HG03280 (cell line): Measurements from ENCODE around the gene IBA57.

Experiments used
- ATAC-seq: cut with Tn5 transposase; IDR thresholded peaks from one replicate; pipeline ENCODE4 v1.9.1; 2021; ENCODE audit warnings: mild to moderate bottlenecking, moderate library complexity; ENCODE audit not compliant: unreplicated experiment

The IBA57 gene

DNA sequence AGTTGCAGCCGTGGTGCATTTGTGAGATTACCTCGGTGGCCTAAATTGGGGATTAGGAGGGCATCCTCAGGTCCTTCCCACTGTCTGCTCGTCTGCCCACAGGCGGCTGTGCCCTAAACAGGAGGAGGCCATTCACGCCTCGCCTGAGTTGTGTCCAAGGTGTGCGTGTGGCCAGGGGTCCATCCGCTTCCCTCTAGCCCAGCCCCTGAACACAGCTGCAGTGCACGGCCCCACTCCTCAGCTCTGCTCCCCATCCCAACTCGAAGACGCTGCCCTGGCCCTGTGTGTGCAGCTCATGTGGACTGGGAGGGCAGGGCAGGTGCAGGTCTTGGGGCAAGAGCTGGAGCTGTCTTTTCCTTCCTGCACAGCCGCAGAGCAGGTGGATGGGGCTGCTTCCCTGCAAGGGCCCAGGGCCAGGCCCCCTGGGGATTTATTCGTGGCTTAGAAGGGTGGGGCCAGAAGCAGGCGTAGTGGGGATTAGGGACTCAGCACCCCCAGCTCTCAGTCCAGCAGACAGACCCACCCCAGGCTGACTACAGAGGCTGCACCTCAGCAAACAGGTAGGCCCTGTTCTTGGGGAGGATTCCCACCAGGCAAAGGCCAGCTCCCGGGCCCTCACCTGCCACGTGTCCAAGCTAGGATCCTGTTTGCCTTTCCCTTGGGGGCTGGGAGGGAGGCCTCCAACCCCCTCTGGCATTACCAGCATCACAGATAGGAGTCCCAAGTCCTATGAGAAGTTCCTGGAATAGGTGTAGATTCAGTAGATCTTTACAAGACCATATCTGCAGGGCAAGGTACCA, 21.2 kb upstream of the IBA57 start:
- ATAC-seq = no peak

DNA sequence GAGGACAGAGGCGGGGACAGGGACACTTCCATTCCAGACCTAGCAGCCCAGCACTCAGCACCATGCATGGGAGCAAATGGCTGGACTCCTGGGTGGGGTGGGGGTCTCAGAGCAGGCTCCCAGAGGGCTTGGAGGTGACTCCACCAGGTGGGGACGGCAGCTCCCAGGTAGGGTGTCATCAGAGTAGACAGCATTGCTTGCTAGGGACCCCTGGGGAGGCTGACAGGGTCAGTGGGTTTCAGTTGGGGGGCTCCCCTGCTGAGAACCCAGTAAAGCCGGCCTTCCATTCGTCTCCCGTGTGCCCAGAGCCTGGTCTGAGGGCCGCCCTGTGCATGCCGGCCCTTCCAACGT, 20.6 kb upstream of the IBA57 start:
- ATAC-seq = no peak

DNA sequence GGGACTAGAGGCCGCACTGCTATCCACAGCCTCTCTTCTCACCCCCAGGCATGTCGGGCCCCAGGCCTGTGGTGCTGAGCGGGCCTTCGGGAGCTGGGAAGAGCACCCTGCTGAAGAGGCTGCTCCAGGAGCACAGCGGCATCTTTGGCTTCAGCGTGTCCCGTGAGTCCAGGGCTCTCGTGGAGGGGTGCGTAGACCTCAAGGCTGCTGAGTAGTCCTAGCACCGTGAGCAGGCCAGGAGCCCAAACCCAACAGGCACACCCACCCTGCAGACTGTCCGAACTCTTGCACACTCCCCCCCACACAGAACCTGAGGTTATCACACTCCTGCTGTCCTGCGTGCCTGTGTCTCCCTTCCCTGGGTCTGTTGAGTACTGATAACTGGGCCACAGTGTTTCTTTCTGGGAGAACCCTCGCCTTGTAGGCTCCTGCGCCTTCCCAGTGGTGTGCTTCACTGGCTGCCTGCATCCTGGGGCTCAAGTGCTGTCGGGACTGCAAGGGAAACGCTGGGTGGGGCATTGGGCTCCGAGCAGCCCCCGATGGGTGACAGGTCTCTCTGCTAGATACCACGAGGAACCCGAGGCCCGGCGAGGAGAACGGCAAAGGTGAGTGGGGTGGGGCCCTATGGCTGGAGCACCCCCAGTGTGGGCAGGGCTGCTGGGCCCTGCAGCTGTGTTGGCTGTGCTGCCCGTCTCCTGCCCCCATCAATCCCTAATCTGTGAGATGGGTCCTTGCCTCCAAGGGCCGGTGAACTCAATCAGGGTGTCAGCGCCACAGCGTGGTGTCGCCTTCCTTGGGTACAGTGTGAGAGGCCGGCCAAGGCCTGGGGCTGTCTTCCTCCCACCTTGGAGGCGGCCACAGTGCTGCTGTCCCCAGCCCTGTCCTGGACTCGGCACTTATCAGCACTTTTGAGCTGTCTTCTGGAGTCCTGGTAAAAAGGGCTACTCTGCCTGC, 19.9 kb upstream of the IBA57 start:
- ATAC-seq = no peak

DNA sequence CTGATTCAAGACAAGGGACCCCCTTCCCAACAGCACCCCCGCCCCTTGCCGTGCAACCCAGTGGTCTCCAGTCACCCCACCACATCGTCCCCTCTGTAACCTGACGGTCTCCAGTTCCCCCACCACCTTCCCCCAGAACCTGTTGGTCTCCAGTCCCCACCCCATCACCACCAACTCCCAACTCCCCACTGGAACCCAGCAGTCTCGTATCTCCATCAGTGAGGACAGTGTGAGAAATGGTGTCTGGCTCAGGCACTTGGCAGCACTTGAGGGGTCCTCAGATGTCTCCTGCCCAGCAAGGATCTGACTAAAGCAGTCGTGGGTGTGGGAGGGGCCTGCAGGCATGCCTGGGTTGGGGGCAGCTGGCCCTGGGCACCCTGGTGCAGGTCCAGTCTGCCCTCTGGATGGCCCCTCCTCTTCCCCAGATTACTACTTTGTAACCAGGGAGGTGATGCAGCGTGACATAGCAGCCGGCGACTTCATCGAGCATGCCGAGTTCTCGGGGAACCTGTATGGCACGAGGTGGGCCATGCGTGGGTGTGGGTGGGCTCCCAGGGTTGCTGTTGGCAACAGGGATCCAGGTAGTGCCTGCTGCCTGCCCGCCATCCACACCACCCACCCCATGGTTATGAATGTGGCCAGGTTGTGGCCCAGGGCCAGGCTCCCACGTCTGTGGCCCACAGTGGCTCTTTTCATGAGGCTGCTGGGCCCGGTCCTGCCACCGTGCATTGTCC, 19.0 kb upstream of the IBA57 start:
- ATAC-seq = no peak

DNA sequence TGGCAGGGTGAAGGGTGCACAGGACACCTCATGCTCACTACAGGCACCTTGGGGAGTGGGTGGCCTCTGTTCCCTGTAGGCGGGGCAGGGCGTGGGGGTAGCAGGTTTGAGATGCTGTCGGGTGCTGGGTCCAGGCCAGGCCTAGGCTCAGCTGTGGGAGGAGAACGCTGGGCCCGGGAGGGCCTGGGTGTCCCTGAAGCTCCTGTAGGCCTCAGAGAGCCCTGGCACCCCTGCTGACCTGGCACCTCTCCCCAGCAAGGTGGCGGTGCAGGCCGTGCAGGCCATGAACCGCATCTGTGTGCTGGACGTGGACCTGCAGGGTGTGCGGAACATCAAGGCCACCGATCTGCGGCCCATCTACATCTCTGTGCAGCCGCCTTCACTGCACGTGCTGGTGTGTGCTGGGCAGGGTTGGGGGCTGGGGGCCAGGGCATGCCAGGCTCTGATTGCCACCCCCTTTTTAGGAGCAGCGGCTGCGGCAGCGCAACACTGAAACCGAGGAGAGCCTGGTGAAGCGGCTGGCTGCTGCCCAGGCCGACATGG, 18.4 kb upstream of the IBA57 start:
- ATAC-seq = no peak

DNA sequence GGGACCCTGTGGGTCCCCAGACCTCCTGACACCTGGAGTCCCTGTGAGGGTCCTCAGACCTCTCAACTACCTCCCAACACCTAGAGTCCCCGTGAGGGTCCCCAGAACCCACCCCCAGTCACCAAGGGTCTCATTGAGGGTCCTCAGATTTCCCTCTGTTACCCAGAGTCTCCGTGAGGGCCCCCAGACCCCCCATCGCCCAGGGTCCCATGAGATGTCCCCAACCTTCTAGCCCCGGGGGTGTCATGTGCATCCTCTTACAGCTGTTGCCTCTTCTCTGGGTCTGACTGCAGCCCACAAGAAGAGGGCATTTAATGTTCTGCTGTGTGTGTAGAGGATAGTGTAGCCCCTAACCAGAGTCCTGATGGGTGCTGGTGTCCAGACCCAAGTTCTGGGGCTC, 17.8 kb upstream of the IBA57 start:
- ATAC-seq = no peak

DNA sequence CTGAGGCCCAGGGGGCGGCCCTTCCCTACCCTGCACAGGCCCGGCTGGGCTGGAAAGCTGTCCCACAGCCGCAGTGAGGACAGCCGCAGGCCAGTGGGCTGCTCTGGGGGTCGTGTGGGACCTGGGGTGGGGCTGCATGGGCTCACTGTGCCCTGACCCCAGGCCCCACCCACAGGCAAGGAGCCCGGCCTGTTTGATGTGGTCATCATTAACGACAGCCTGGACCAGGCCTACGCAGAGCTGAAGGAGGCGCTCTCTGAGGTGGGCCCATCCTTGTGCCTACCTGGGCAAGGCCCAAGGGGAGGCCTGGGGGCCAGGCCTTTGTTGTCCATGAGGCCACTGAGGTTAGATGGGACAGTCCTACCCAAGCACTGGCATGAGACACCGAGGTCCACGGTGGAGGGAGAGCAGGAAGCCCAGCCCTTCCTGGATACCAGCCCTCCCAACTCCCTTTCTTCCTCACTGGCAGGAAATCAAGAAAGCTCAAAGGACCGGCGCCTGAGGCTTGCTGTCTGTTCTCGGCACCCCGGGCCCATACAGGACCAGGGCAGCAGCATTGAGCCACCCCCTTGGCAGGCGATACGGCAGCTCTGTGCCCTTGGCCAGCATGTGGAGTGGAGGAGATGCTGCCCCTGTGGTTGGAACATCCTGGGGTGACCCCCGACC, 17.3 kb upstream of the IBA57 start:
- ATAC-seq = no peak

DNA sequence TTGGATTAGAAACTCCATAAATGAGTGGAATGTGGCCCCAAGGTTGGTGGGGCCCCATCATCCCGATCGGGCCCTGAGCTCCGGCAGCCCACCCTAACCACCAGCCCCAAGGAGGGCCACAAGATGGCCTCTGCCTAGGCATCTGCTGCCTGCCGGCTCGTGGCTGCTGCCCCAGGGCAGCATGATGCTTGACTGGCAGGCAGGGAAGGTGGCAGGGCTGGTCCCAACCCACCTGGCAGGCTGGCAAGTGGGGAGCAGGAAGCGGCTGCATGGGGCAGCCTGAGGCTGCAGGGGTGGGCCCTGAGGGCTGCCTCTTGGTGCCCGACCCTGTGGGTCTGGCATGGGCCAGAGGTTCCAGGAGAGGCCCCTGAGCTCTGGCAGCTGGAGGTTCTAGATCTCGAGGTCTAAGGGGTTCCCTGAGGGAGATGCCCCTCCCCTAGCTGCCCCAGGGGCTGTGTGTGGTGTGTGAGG, 16.6 kb upstream of the IBA57 start:
- no peak for ATAC-seq

DNA sequence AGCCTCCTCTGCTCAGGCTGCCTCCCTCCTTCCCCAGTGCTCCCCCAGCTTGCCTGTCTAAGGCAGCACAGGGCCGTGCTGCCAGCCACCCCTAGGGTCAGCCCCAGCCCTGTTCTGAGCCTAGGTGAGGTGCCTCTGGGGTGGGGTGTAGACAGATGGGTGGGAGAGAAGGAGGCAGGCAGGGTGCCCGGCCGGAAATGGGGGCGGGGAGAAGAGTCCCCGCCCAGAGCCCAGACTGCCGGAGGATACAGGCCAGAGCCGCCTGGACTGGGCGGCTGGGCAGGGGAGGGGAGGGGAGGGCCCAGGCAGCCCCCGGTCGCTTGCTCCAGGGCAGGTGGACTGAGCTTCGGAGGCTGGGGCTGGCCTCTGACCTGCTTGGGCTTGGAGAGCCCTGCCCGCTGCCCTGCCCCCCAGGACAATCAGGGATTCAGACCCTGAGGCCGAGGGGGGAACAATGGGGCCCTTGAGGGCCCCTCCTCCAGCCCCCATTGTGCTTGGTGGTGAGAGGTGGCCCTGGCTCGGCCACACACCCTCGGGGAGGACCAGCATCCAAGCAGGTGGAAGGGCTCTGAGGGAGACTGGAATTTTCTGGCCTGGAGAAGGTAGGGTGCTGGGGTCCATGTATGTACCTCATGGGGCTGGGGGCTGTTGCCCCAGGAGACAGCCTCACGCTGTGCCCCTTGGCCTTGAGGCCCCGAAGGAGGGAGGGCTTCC, 16.0 kb upstream of the IBA57 start, which contains the start of gene GJC2:
Gene GJC2, plus strand, starts transcription at position 525 of the 714 bp plus-strand sequence. CDS start 7,829 bp downstream, outside the sequence.
- ATAC-seq = no peak

DNA sequence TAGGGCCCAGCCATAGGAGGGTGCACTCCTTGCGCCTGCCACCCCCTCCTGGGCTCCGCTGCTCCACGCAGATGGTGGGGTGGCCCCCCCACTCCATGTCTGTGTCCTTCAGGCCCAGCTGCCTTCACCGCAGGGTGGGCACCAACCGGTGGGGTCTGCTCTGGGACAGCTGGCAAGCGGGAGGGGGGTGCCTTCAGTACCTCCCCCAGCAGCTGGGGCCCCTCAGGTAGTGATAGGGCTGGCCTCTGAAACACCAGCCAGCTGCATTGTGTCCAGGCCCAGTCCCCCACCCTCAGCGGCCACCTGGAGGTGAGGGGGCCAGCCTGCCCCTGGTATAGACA, 15.5 kb upstream of the IBA57 start:
- ATAC-seq = no peak

DNA sequence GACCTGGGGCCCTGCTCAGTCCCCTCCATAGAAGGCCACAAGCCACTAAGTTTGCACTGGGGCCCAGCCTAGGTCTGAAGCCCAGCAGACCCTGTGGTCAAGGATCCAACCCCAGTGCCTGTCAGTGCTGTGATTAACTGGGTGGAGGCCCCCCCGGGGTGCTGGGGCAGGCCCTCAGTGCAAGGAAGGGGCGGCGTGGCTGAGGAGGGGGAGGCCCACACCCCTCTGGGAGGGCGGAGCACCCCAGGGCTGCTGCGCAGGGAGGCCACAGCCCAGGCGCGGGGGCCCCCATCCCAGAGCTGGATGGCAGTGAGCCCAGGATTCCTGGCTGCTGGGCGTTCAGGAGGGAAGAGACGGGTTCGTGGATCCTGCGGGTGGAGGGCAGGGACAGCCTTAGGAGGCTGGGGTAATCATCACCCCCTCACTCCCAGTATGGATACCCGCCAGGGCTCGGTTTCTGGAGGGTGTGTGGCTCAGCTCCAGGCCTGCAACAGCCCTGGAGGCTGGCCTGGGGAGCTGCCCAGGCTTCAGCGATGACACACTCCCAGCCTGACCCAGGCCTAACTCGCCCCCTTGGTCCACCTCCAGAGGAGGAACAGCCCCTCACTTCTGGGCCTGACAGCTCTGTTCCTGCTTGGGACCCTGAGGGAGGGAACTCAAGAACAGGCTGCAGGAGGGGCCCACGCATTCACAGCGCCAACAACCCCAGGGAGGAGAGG, 15.0 kb upstream of the IBA57 start:
- ATAC-seq = no peak

DNA sequence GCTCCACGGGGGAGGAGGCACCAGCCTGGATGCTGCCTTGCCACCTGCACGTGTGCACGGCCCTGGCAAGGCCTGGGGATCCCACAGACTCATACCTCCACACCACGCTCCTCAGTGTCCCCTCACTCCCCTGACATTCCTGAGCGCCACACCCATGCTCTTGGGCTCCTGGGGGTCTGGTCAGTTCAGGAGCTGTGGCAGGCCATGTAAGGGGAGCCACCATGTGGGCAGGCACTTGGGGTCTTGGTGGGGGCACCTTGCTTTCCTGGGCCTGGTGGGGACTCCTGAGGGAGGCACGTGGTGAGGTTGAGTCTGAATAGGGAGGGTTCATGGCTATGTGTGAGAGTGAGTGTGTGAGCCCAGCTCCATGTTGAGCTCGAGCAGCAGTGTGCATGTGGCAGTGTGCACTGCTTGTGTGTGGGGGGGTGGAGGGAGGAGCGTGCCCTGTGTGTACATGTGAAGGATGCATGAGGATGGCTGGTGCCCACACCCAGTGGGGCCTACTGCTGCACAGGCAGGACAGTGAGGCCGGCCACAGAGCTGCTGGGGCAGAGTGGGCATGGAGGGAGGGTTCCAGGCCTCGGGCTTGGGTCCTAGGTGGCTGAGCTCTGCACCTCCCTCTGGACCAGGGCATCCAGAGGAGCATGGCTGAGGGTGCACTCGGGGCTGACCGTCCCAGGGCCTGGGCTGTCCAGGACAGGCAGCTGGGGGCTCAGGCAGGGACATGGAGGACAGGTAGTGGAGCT, 14.3 kb upstream of the IBA57 start:
- no peak for ATAC-seq

DNA sequence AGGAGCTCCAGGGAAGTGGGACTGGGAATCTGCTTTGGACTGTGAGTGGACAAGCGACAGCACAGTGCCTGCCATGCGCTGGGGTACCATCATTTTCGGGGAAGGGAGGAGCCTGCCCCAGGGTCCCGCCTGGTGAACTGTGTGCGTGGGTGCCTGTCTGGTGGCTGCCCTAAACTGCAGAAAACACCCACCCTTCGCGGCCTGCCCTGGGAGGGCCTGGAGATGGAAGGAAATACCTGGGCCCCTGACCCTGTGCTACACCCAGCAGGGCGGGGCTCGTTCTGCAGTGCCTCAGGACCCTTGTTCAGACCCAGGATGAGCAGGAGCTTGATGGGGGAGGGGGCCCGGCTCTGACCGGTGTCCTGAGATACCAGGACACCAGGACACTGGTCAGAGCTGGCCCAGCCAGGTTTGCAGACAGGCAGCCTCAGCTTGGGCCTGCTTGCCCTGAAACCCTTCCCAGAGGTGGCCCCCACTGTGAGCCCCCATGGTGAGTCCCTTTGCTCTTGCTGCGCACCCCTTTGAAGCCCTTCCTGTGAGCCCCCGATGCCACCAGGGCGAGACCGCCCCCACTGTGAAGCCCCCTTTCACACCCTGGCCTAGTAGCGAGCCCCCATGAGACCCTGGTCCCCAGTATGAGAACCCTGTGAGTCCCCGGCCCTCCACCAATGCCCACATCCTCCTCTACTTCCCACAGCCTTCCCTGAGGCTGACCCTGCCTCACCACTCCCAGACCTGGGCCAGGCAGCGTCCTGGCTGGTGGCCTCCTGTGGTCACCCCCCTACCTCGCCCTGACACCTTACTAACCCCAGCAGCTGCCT, 13.3 kb upstream of the IBA57 start:
- no peak for ATAC-seq

DNA sequence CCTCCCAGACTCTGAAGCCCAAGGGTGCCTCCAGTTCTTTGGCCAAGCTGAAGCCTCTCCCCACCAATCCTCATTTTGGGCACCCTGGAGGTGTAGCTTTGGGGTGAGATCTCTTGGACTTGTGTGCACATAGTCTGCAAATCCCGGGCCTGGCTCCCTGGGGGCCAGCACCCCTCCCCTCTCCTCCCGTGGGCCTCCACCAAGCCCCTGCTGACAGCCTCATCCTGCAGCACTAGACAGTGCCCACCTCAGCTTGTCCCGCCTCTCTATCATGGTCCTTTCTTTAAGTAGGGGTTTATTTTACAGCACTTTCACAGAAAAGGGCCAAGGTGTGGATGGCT, 12.7 kb upstream of the IBA57 start:
- no peak for ATAC-seq

DNA sequence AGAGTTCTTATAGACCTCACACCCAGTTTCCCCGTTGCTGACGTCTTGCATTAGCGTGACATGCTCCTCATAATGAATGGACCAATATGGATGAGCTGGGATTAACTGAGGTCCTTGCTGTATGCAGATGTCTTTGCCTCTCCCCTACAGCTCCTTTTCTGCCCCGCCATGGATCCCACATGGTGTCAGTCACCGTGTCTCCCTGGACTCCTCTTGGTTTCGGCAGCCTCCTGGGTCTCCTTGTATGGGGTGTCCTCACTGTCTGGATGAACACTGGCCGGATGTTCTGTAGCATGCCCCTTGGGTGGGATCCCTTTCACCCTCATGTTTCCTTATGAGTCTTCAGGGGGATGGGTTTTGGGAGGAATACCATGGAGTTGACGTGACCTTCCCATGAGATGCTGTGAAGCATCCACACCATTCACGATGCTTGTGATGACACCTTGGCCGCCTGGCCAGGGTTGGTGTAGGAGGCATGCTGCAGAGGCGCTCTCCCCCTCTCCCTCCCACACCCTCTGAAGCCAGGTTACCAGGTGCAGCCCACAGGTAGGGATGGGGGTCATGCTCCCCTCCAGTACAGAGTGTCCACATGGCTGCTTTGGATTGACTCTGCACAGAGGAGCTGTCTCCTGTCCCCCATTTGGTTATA, 11.5 kb upstream of the IBA57 start:
- no peak for ATAC-seq

DNA sequence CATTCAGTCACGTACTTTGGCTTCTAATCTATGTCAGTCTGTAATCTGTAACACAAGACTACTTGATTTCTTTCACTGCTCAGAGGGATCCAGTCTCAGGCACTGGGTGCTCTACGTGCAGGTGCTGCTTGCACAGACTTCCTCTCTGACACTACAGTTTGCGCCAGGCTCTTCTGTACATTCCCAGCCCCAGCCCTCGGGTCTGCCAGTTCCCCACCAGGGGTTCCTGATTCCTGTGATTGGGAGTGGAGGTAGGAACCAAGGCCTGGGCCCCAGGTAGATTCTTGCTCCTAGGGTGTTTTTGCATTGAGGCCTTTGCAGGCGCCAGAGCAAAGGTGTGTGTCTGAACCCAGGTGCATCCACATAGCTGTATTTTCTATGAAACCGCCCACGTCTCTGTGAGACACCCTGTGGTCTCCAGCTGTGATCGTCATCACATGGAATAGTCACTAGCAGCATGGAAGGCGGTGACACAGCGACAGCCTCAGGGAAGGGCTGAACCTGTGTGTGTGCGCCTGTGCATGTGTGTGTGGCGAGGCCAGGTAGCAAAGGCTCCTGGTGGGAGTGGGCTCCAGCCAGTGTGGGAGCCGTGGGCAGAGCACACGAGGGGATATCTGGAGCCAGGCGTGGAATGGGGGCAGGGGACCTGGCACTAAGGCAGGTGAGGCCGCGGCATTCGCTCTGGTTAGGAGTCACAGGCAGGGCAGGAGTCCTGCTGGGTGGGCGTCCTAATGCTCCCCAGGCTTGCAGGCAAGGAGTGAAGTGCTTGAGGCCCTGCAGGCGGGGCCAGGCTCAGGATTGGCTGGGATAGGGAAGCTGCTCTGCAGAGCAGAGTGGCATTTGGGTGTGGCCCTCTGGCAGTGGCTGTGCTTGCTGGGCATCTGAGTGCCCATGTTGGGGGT, 10.7 kb upstream of the IBA57 start:
- ATAC-seq = no peak
